IPS-18a (cell line): Measurements from ENCODE around the gene CD79A.
A peak's percentile ranks its signal among the peaks of the same experiment; 100 is the strongest.

Experiments used
- H3K27ac ChIP-seq: one replicate; pipeline ENCODE4 v1.5.1; 2013; ENCODE audit warnings: low read length
- H3K27me3 ChIP-seq: one replicate; pipeline ENCODE4 v1.6.1; 2013; ENCODE audit warnings: mild to moderate bottlenecking, low read length; ENCODE audit not compliant: control insufficient read depth, insufficient read depth
- H3K36me3 ChIP-seq: one replicate; pipeline ENCODE4 v1.6.1; 2013; ENCODE audit warnings: low read depth, low read length; ENCODE audit not compliant: control insufficient read depth
- H3K4me1 ChIP-seq: one replicate; pipeline ENCODE4 v1.6.1; 2013; ENCODE audit warnings: low read depth, low read length; ENCODE audit not compliant: control insufficient read depth
- H3K4me3 ChIP-seq: one replicate; pipeline ENCODE4 v1.5.1; 2013; ENCODE audit warnings: low read length
- H3K9ac ChIP-seq: one replicate; pipeline ENCODE4 v1.6.1; 2013; ENCODE audit warnings: mild to moderate bottlenecking, low read length, moderate library complexity
- H3K9me3 ChIP-seq: one replicate; pipeline ENCODE4 v1.6.1; 2013; ENCODE audit warnings: low read depth, low read length; ENCODE audit not compliant: control insufficient read depth

The CD79A gene

GRCh38 chr19:41927497-41928192, 50.6 kb downstream of the CD79A start:
- Histone ChIP-seq H3K9ac (no peak overlapping the region), H3K27me3 (peaks cover 99% of the 10 kb centered on the region), H3K4me1 (peaks cover 4% of the 10 kb centered on the region), H3K9me3 (no peaks in the 10 kb centered on the region), H3K4me3 (peak overlapping the region; percentile 49), H3K27ac (no peak overlapping the region), H3K36me3 (no peaks in the 10 kb centered on the region)

- peaks cover 4% of the 10 kb centered on the region for H3K4me1 ChIP-seq
- H3K27me3 ChIP-seq, result peaks cover 99% of the 10 kb centered on the region
- H3K4me3 ChIP-seq, result peak within 1 kb of the TSS; percentile 49
- no peak within 1 kb of the TSS for H3K27ac ChIP-seq
- no peaks in the 10 kb centered on the region for H3K9me3 ChIP-seq
- H3K36me3 ChIP-seq, result no peaks in the 10 kb centered on the region
- no peak within 1 kb of the TSS for H3K9ac ChIP-seq
Observed at GRCh38 chr19:41928221-41928683, 51.2 kb downstream of the CD79A start, which contains the start of gene ERFL. TSS of gene ERFL (minus strand) at chr19:41928449. CDS start at chr19:41912919, 15,530 bp downstream.

GRCh38 chr19:41928754-41929535, 51.9 kb downstream of the CD79A start:
- H3K27me3 ChIP-seq, result peaks cover 100% of the 10 kb centered on the region
- H3K4me1 ChIP-seq, result peaks cover 4% of the 10 kb centered on the region
- no peak overlapping the region for H3K4me3 ChIP-seq
- H3K27ac ChIP-seq, result no peak overlapping the region
- no peaks in the 10 kb centered on the region for H3K36me3 ChIP-seq
- H3K9me3 ChIP-seq, result no peaks in the 10 kb centered on the region
- no peak overlapping the region for H3K9ac ChIP-seq

GRCh38 chr19:41929536-41930071, 52.5 kb downstream of the CD79A start:
- no peaks in the 10 kb centered on the region for H3K9me3 ChIP-seq
- no peak overlapping the region for H3K9ac ChIP-seq
- H3K4me3 ChIP-seq, result no peak overlapping the region
- peaks cover 4% of the 10 kb centered on the region for H3K4me1 ChIP-seq
- no peak overlapping the region for H3K27ac ChIP-seq
- H3K27me3 ChIP-seq, result peaks cover 100% of the 10 kb centered on the region
- no peaks in the 10 kb centered on the region for H3K36me3 ChIP-seq

- Histone ChIP-seq H3K27ac (no peak overlapping the region), H3K9ac (no peak overlapping the region), H3K9me3 (no peaks in the 10 kb centered on the region), H3K27me3 (peaks cover 100% of the 10 kb centered on the region), H3K36me3 (no peaks in the 10 kb centered on the region), H3K4me3 (no peak overlapping the region), H3K4me1 (peaks cover 4% of the 10 kb centered on the region)
Observed at GRCh38 chr19:41930322-41930722, 53.2 kb downstream of the CD79A start.
